ENCODE results near the gene RNASEH1.

The RNASEH1 gene

GRCh38 chr2:3597567-3597966 is 39.4 kb upstream of the RNASEH1 start:
- H3K27ac ChIP-seq = no peak overlapping the region
- TF ChIP-seq CTCF (IDR thresholded peaks at IDR 0.05) (no peak), ZFX (IDR thresholded peaks at IDR 0.05; ENCODE audit: borderline replicate concordance) (no peak)

GRCh38 chr2:3596901-3597417 is 38.8 kb upstream of the RNASEH1 start:
- TF ChIP-seq CTCF (IDR thresholded peaks at IDR 0.05) = no peak
- TF ChIP-seq ZFX (IDR thresholded peaks at IDR 0.05; ENCODE audit: borderline replicate concordance) = no peak
- H3K27ac ChIP-seq = no peak overlapping the region

GRCh38 chr2:3595985-3596384 is 37.9 kb upstream of the RNASEH1 start:
- H3K27ac ChIP-seq = no peak overlapping the region
- TF ChIP-seq CTCF (IDR thresholded peaks at IDR 0.05) = no peak
- no peak for TF ChIP-seq ZFX (IDR thresholded peaks at IDR 0.05; ENCODE audit: borderline replicate concordance)

GRCh38 chr2:3595404-3595803 is 37.3 kb upstream of the RNASEH1 start:
- no peak overlapping the region for H3K27ac ChIP-seq
- TF ChIP-seq CTCF (IDR thresholded peaks at IDR 0.05) (no peak), ZFX (IDR thresholded peaks at IDR 0.05; ENCODE audit: borderline replicate concordance) (no peak)

- no peak within 1 kb of the TSS for H3K27ac ChIP-seq
- TF ChIP-seq CTCF (IDR thresholded peaks at IDR 0.05) = no peak
- TF ChIP-seq ZFX (IDR thresholded peaks at IDR 0.05; ENCODE audit: borderline replicate concordance) = no peak
These were observed 36.6 kb upstream of the RNASEH1 start, which contains the start of gene COLEC11 for GRCh38 chr2:3594493-3595281. Gene COLEC11, plus strand, starts transcription at chr2:3595112. Its CDS starts 9,229 bp downstream, at chr2:3604341.

- TF ChIP-seq ZFX (IDR thresholded peaks at IDR 0.05; ENCODE audit: borderline replicate concordance) (no peak), CTCF (IDR thresholded peaks at IDR 0.05) (no peak)
- no peak overlapping the region for H3K27ac ChIP-seq
These were observed 31.0 kb upstream of the RNASEH1 start for GRCh38 chr2:3589086-3589485.

GRCh38 chr2:3588084-3588483 is 30.0 kb upstream of the RNASEH1 start:
- no peak overlapping the region for H3K27ac ChIP-seq
- no peak for TF ChIP-seq ZFX (IDR thresholded peaks at IDR 0.05; ENCODE audit: borderline replicate concordance)
